Ishikawa (cell line): Measurements from ENCODE around the gene KLK11.

Experiments used
- CEBPB ChIP-seq: IDR thresholded peaks from 2 replicates; pipeline ENCODE4 v1.6.1; 2012
- CREB1 ChIP-seq: IDR thresholded peaks from 2 replicates; pipeline ENCODE4 v1.6.1; 2012; ENCODE audit warnings: low read depth
- EGR1 ChIP-seq: IDR thresholded peaks from 2 replicates; pipeline ENCODE4 v1.6.1; 2012
- EP300 ChIP-seq: IDR thresholded peaks from 2 replicates; pipeline ENCODE4 v1.6.1; 2012; ENCODE audit warnings: borderline replicate concordance
- FOXM1 ChIP-seq: IDR thresholded peaks from 2 replicates; pipeline ENCODE4 v1.6.1; 2012; ENCODE audit warnings: low read depth, borderline replicate concordance
- NFIC ChIP-seq: IDR thresholded peaks from 2 replicates; pipeline ENCODE4 v1.6.1; 2012
- RAD21 ChIP-seq: IDR thresholded peaks from 2 replicates; pipeline ENCODE4 v1.6.1; 2012; ENCODE audit warnings: low read depth
- TAF1 ChIP-seq: IDR thresholded peaks from 2 replicates; pipeline ENCODE4 v1.6.1; 2012; ENCODE audit warnings: low read depth, mild to moderate bottlenecking
- TCF12 ChIP-seq: IDR thresholded peaks from 2 replicates; pipeline ENCODE4 v1.6.1; 2012; ENCODE audit warnings: low read depth
- TEAD4 ChIP-seq: IDR thresholded peaks from 2 replicates; pipeline ENCODE4 v1.6.1; 2012
- YY1 ChIP-seq: IDR thresholded peaks from 2 replicates; pipeline ENCODE4 v1.6.1; 2012; ENCODE audit warnings: low read depth
- ZBTB7A ChIP-seq: IDR thresholded peaks from 2 replicates; pipeline ENCODE4 v1.6.1; 2012; ENCODE audit warnings: low read depth
- TF ChIP-seq, protein P1 (sequence below): IDR thresholded peaks from 2 replicates; pipeline ENCODE4 v1.6.1; 2012; ENCODE audit warnings: low read depth, mild to moderate bottlenecking
- TF ChIP-seq, protein P2 (sequence below): IDR thresholded peaks from 2 replicates; pipeline ENCODE4 v1.6.1; 2012
- TF ChIP-seq, protein P3 (sequence below): IDR thresholded peaks from 2 replicates; pipeline ENCODE4 v1.6.1; 2012

KLK11 gene

DNA sequence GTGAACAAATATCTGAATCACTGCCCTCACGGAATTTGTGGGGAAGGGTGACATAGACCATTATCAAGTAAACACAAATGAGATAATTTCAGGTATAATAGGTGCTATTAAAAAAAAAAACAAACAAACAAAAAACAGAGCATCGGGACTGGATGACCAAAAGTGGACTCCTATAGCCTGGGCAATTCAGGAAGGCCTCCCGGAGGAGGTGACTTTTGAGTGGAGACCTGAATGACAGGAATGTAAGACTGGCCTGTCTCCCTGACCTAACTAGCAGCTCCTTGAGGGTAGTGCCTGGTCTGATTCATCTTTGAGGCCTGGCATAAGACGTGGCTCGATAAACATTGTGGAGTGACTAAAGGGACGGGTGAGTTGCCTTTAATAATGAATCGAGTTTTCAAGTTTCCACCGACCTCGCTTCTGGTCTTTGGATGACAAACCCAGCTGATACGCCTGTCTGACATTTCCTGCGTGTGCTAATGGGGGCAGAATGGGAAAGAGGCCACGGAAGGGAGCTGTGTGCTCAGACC lies 13.7 kb downstream of the KLK11 start:
- TF ChIP-seq, protein P1, sequence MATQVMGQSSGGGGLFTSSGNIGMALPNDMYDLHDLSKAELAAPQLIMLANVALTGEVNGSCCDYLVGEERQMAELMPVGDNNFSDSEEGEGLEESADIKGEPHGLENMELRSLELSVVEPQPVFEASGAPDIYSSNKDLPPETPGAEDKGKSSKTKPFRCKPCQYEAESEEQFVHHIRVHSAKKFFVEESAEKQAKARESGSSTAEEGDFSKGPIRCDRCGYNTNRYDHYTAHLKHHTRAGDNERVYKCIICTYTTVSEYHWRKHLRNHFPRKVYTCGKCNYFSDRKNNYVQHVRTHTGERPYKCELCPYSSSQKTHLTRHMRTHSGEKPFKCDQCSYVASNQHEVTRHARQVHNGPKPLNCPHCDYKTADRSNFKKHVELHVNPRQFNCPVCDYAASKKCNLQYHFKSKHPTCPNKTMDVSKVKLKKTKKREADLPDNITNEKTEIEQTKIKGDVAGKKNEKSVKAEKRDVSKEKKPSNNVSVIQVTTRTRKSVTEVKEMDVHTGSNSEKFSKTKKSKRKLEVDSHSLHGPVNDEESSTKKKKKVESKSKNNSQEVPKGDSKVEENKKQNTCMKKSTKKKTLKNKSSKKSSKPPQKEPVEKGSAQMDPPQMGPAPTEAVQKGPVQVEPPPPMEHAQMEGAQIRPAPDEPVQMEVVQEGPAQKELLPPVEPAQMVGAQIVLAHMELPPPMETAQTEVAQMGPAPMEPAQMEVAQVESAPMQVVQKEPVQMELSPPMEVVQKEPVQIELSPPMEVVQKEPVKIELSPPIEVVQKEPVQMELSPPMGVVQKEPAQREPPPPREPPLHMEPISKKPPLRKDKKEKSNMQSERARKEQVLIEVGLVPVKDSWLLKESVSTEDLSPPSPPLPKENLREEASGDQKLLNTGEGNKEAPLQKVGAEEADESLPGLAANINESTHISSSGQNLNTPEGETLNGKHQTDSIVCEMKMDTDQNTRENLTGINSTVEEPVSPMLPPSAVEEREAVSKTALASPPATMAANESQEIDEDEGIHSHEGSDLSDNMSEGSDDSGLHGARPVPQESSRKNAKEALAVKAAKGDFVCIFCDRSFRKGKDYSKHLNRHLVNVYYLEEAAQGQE, result no peak
- no peak for TF ChIP-seq EP300
- no peak for TF ChIP-seq CREB1
- TF ChIP-seq EGR1, result no peak
- TF ChIP-seq TCF12, result no peak

DNA sequence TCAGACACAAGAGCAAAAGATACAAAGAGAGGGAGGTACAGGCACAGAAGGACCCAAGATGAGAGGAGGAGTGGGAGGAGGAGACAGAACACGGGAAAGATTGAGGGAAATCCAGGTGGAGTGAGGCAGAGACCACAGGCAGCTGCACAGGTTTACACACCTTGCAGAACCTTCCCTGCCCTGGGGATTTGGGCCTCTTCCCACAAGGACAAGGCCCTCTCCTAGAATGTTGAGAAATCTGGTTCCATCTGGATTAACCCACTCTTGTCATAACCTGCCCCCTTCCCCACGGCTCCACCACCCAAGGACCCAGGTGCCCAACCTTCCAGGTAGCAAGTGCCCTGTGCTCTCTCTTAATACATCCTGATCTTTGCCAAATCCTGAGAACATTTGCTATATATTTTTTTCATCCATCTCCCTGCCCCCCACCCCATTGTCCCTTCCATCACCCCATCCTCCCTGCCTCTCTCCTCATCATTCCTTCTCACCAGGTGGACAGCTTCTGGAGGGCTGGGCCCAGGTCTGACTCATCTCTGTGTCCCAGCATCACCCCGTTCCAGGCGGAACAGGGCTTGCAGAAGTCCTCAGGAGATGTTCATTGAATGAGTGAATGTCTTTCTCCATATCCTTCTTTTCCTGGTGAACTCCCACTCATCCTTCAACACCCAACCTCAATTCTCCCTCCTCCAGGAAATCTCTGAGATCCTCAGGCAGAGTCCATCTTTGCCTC lies 16.2 kb downstream of the KLK11 start:
- no peak for TF ChIP-seq CEBPB
- no peak for TF ChIP-seq EGR1
- TF ChIP-seq EP300, result no peak

DNA sequence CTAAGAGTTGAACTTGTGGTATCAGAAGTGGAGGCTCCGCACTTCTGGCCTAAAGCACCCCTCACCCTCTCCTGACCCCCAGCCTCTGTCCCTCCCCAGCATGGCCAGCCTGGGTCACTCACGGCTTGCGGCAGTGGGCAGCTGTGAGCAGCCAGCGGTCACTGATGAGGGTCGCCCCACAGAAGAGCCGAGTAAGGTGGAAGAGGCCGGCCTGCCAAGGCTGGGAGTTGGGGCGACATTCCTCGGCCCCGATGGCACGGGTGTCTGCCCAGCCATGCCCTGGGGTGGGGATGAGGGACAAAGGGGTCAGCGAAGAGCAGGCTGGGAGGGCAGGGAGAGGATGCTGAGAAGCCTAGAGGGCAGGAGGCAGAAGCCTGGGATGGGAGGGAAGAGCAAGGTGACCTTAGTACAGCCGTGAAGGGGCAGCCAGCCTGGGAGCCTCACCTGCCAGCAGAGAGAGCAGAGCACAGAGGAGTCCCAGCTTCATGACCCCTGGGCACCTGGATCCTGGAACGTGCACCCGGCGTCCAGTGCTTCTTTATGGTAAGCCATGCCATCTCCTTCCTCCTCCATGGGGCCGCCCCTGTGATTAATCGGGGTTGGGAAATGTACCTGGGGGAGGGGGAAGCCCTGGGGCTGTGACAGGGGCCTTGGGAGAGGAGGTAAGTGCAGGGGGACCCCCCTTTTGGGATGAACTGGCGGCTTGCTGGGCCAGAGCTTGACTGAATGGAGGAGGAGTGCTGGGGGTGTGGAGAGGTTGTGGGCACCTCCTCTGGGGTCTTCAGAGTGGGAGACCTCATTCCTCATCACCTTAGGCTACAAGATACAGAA lies 17.1 kb downstream of the KLK11 start:
- TF ChIP-seq, protein P2, sequence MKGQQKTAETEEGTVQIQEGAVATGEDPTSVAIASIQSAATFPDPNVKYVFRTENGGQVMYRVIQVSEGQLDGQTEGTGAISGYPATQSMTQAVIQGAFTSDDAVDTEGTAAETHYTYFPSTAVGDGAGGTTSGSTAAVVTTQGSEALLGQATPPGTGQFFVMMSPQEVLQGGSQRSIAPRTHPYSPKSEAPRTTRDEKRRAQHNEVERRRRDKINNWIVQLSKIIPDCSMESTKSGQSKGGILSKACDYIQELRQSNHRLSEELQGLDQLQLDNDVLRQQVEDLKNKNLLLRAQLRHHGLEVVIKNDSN, result no peak
- TF ChIP-seq NFIC, result no peak
- TF ChIP-seq, protein P1, result no peak
- TF ChIP-seq CREB1, result no peak
- no peak for TF ChIP-seq TAF1
- TF ChIP-seq TEAD4, result no peak
- TF ChIP-seq CEBPB, result no peak
- TF ChIP-seq EGR1, result no peak
- no peak for TF ChIP-seq EP300
- no peak for TF ChIP-seq YY1

DNA sequence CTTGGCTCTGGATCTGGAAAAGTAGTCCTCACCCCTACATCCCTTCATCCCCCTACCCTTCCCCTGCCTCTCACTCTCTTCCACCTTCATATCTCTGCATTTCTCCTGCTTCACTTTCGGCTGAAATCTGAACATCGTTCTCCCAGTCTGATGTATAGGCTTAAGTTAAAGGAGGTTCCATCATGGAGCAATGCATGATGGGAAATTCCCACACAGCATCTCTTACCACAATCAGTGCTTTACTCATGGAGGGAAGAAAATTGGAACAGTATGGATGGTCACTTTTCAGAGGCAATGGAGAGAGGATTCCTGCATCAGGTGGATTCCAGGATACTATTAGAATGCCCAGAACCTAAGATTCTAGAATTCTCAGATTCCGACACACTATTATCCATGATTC lies 18.9 kb downstream of the KLK11 start:
- no peak for TF ChIP-seq TCF12
- TF ChIP-seq TEAD4, result no peak
- TF ChIP-seq, protein P2, result no peak
- no peak for TF ChIP-seq YY1
- no peak for TF ChIP-seq TAF1
- TF ChIP-seq ZBTB7A, result no peak
- TF ChIP-seq, protein P1, result no peak
- TF ChIP-seq NFIC, result no peak
- TF ChIP-seq CREB1, result no peak
- TF ChIP-seq CEBPB, result no peak
- TF ChIP-seq EGR1, result no peak
- TF ChIP-seq RAD21, result no peak
- TF ChIP-seq EP300, result no peak
- TF ChIP-seq, protein P3, sequence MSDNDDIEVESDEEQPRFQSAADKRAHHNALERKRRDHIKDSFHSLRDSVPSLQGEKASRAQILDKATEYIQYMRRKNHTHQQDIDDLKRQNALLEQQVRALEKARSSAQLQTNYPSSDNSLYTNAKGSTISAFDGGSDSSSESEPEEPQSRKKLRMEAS, result no peak
- TF ChIP-seq FOXM1, result no peak

DNA sequence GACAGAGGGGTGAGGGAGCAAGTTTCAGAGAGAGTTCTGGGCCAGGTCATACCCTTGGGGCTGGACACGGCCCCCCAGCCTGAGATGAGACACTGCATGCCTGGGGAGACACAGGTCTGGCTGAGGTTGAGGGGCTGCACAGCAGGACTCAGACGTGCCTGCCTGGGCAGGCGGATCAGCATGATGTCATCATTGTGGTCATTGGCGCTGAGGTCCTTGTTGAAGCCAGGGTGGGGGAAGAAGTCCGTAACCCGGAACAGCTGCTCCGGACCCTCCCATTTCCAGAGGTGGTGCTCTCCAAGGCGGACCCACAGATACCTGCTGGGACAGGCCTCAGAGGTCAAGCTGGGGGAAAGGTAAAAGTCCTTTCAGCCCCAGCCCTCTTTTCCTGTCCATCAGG lies 20.0 kb downstream of the KLK11 start:
- TF ChIP-seq, protein P3, result no peak
- TF ChIP-seq CEBPB (no peak), EGR1 (no peak), YY1 (no peak), TCF12 (no peak), ZBTB7A (no peak), NFIC (no peak), FOXM1 (no peak), TEAD4 (no peak), CREB1 (no peak)
- TF ChIP-seq, protein P1, result no peak
- TF ChIP-seq, protein P2, result no peak
